T47D (cell line): ENCODE results near the gene EIF4G3.
"Not testable (repeated sequence)": the region's sequence is repeated elsewhere in the genome, so short reads cannot be mapped to it uniquely, and the experiment has no call there.

Source experiments
- DNase-seq, 2 experiments: peaks; one replicate each; pipeline versions ENCODE4 v3.0.0 to v3.0.0-alpha.2; 2011 to 2012; ENCODE audit warnings: low read depth in 1 of 2, low spot score in 1 of 2
- JUND ChIP-seq: IDR thresholded peaks from 2 replicates; pipeline ENCODE4 v1.6.1; 2012; ENCODE audit warnings: low read depth
- in situ Hi-C: cut with HindIII; loops from 2 replicates; pipeline ENCODE4 v1.10.0; 2016; ENCODE audit warnings: low sequenced_read_pairs, low pct_unique_long_range_greater_than_20kb

Gene EIF4G3

GRCh38 chr1:21034725-21035628 is 141.7 kb downstream of the EIF4G3 start:
- in situ Hi-C loops, result no loop called here
- no peak for TF ChIP-seq JUND
- DNase-seq, result no peak

- in situ Hi-C loops, result no loop called here
- no peak for TF ChIP-seq JUND
- no peak for DNase-seq
Observed at GRCh38 chr1:21032741-21033140, 144.0 kb downstream of the EIF4G3 start.

GRCh38 chr1:21030181-21030580 is 146.5 kb downstream of the EIF4G3 start:
- in situ Hi-C loops, result no loop called here
- DNase-seq, result no peak
- TF ChIP-seq JUND, result no peak

DNA sequence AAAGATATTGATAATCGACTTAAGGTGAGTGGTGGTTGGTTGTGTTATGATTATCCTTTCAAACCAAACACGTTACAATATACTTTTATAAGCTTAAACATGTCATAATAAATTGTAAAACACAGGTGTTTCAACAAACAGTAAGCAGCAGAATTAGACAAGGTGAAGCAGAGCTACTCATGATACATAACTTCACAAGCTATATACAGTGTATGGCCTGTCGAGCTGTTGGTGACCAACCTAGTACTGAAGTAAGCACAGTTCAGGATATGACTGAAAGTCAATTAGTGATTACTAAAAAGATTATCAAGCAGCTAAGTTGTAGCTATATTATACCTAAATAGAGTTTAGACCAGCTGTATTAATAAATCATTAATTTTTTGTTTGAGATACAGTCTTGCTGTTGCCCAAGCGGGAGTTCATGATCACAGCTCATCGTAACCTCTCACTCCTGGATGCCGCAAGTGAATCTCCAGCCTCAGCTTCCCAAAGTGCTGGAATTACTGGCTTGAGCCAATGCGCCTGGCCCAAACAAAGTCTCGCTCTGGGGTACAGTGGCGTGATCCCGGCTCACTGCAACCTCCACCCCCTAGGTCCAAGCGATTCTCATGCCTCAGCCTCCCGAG is 148.1 kb downstream of the EIF4G3 start:
- no peak for DNase-seq
- in situ Hi-C loops, result no loop called here
- no peak for TF ChIP-seq JUND

DNA sequence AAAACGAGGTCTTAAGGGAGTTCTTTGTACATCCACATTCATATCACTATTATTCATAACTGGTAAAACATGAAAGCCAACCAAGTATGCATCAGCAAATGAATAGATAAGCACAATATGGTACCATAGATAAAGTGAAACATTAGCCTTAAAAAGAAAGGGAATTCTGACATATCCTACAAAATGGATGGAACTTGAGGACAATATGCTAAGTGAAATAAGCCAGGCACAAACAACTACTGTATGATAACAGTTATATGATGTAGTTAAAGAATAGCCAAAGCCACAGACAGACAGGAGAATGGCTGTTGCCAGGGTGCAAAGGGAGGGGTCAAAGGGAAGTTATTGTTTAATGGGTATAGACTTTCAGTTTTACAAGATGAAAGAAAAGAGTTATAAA is 148.9 kb downstream of the EIF4G3 start:
- no peak for TF ChIP-seq JUND
- in situ Hi-C loops, result no loop called here
- DNase-seq, result no peak

DNA sequence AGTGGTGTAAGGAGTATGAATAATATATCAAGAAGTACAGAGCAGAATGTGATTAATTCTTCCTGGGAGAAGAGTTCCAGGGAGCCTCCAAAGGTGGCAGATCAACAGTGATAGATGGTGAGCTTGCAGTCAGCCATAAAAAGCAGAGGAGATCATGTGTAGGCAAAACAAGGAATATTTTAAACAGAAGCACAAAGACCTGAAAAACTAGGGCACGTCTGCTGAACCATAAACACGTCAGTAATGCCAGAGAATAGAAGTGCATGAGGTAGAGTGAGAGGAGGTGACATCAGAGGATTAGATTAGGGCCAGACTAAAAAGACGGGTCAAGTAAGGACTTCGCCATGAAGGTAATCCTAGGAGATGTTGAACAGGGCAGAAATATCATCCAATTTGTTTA is 151.8 kb downstream of the EIF4G3 start:
- TF ChIP-seq JUND, result no peak
- DNase-seq, result no peak
- in situ Hi-C loops, result no loop called here

- in situ Hi-C loops, DNase-seq: not testable (repeated sequence)
Observed at GRCh38 chr1:21024136-21024896, 152.4 kb downstream of the EIF4G3 start.

DNA sequence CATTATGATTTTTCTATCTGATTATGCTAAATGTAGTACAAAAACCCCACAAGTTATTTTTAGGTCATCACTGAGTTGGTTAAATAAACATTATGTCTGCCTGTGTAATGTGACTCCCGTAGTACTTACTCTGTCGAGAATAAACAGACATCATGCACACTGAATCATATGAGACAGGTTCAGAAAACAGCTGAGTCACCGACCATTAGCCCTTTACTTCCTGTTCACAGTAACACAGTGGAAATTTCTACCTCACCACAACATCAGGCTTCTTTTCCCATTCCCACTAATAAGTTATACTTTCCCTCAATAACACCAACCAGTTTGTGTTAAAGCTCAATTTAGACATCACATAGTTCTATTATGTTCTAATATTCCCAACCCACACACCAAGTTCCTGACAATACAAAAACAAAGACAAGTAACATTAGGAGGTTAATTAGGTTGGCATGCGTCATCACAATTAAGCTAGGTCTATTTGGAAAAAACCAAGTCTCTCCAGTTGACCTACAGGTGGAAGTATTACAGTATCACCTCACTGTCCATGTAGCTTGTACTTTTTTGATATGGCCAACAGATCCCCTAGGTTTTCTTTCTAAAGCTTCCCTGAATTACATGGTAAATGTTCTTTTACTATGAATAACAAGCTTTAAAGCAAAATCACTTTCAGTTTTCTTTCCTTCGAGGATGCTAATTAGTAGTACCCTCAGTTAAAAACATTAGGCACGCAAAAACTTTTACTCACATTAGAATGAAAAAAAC is 154.2 kb downstream of the EIF4G3 start:
- DNase-seq, result peak; percentile 45 to 89
- in situ Hi-C loops, result no loop called here
- no peak for TF ChIP-seq JUND

GRCh38 chr1:21021311-21021710 is 155.4 kb downstream of the EIF4G3 start:
- no peak for TF ChIP-seq JUND
- no peak for DNase-seq
- in situ Hi-C loops, result no loop called here

DNA sequence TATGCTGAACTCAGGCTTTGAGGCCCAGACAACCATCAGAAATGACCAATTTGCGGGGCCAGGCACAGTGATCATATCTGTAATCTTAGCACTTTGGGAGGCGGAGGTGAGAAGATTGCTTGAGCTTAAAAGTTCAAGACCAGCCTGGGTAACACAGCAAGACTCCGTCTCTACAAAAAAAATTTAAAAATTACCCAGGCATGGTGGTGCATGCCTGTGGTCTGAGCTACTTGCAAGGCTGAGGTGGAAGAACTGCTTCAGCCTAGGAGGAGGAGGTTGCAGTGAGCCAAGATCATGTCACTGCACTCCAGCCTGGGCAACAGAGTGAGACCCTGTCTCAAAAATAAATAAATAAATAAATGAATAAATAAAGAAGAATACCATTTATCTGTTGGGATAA is 156.5 kb downstream of the EIF4G3 start:
- TF ChIP-seq JUND, result no peak
- in situ Hi-C loops, result no loop called here
- no peak for DNase-seq

DNA sequence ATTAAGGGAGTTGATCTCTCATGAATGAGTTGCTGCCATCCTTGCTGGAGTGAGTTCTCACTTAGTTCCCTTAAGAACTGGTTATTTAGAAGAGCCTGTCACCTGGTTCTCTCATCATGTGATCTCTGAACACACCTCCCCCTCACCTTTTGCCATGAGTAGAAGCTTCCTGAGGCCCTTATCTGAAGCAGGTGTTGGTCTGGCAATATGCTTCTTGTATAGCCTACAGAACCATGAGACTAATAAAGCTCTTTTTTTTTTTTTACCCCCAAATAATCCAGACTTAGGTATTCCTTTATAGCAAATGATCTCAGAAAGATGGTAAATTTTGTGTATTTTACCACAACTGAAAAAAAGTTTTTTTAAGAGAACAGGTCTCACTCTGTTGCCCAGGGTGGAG is 158.0 kb downstream of the EIF4G3 start:
- in situ Hi-C loops, result no loop called here
- DNase-seq, result no peak
- no peak for TF ChIP-seq JUND

- no peak for TF ChIP-seq JUND
- in situ Hi-C loops, result no loop called here
- DNase-seq, result no peak
Observed at GRCh38 chr1:21013510-21013909, 163.2 kb downstream of the EIF4G3 start.

DNA sequence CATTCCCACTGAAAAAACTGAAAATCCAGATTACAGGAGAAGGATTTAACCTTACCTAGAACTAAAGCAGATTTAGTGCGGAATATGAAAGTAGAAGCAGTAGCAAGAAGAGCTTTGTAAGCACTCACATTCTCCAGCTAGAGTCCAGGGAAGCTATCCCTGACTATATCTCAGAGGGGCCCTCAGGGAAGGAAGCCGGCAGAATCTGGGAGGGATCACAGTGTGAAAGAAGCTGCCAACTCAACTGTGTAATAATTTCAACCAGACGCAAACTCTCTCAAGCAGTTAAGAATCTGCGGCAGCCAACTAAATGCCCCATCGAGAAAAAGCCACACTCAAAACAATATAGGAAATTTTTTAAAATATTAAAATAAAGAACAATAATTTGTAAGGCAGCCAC is 163.8 kb downstream of the EIF4G3 start:
- in situ Hi-C loops, result no loop called here
- no peak for DNase-seq
- no peak for TF ChIP-seq JUND
